Thyroid gland (tissue), 4 donors: ENCODE results near the gene NSRP1. TPM values are rescaled to one million over a fixed set of nuclear protein-coding genes. Genes with fewer than 3 reads are reported as not detected.
"Not testable (repeated sequence)": the region's sequence is repeated elsewhere in the genome, so short reads cannot be mapped to it uniquely, and the experiment has no call there.

Source experiments
- DNase-seq, 2 donors: peaks; one replicate each; pipeline ENCODE4 v3.0.0-alpha.2; 2019
- H3K27ac ChIP-seq, 3 donors: fragments of 200-600 bp; sonication (generic); 1 replicate in 2 of 3; 2 replicates in 1 of 3; pipeline ENCODE4 v1.5.1; 2016 to 2019; ENCODE audit warnings: mild to moderate bottlenecking in 1 of 3, moderate library complexity in 1 of 3
- H3K27me3 ChIP-seq: fragments of 200-600 bp; sonication (generic); one replicate; pipeline ENCODE4 v1.5.1; 2019
- H3K36me3 ChIP-seq, 2 donors: fragments of 200-600 bp; sonication (generic); one replicate each; pipeline ENCODE4 v1.5.1; 2016 to 2019
- H3K4me1 ChIP-seq, 2 donors: fragments of 200-600 bp; sonication (generic); one replicate each; pipeline ENCODE4 v1.5.1; 2017 to 2019
- H3K4me3 ChIP-seq, 3 donors: fragments of 200-600 bp; sonication (generic); replicated peaks in 1 of 3; 1 replicate in 2 of 3; 2 replicates in 1 of 3; pipeline ENCODE4 v1.5.1; 2016; ENCODE audit warnings: mild to moderate bottlenecking in 1 of 3
- H3K9me3 ChIP-seq: fragments of 200-600 bp; sonication (generic); one replicate; pipeline ENCODE4 v1.5.1; 2017
- CTCF ChIP-seq, 6 experiments: fragments of 200-600 bp in 3 of 6; fragments of 450-650 bp in 3 of 6; sonication (generic) in 3 of 6; IDR thresholded peaks; one replicate each; pipeline ENCODE4 v1.5.1; 2016 to 2019; ENCODE audit warnings: antibody characterized with exemption in 6 of 6, mild to moderate bottlenecking in 2 of 6, inconsistent platforms in 1 of 6, moderate library complexity in 1 of 6
- POLR2A ChIP-seq, 2 donors: fragments of 450-650 bp; IDR thresholded peaks; one replicate each; pipeline ENCODE4 v1.6.1; 2017; ENCODE audit warnings: antibody characterized with exemption in 2 of 2, mild to moderate bottlenecking in 2 of 2, moderate library complexity in 1 of 2
- WGBS, 2 donors: methylation state at CpG; one replicate each; pipeline ENCODE4 v1.1.5; 2017; 5-methylcytosine and 5-hydroxymethylcytosine counted together
- intact Hi-C: fragments of 100-400 bp; cut with DNase I; formaldehyde crosslinking; loops from one replicate; pipeline ENCODE4 v1.15.1; 2023
- total RNA-seq, 4 donors: library from RNA; depleted of rRNA; stranded (reverse); fragments of >200 nt; gene quantifications; one replicate each; pipeline ENCODE4 v1.2.3, GENCODE V29; 2016

Gene NSRP1
- total RNA-seq, 4 donors from 2014 or later: 21.3 to 33.3 (median 25.5) TPM

- intact Hi-C loops: no loop called here
- H3K36me3 ChIP-seq: peaks cover 0 to 8% of the 10 kb centered on the region in 2 donors
- DNase-seq: no peak
- H3K9me3 ChIP-seq: no peaks in the 10 kb centered on the region
- H3K4me1 ChIP-seq: peaks cover 7 to 21% of the 10 kb centered on the region in 2 donors
- peak overlapping the region in 1 of 3 donors; percentile 60 for H3K4me3 ChIP-seq
- no peak for TF ChIP-seq CTCF (IDR thresholded peaks at IDR 0.05)
- no peak for TF ChIP-seq POLR2A (IDR thresholded peaks at IDR 0.05)
- 52 to 53% methylated on average over 5 of the region's 5 CpGs for WGBS, 2 donors
- H3K27ac ChIP-seq: peak overlapping the region in 2 of 3 donors; percentile 95 to 96
- no peaks in the 10 kb centered on the region for H3K27me3 ChIP-seq
These were observed 1.1 kb downstream of the NSRP1 start for GRCh38 chr17:30117675-30118081.

DNA sequence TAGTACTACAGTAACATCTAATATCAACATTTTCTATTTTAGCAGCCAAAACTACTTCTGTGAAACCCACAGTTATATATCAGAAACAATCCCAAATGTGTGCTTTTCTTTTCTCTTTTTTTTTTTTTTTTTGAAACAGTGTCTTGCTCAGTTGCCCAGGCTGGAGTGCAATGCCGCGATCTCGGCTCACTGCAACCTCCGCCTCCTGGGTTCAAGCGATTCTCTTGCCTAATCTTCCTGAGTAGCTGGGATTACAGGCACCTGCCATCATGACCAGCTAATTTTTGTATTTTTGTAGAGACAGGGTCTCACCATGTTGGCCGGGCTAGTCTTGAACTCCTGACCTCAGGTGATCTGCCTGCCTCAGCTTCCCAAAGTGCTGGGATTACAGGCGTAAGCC is 2.0 kb downstream of the NSRP1 start:
- H3K9me3 ChIP-seq, H3K4me3 ChIP-seq, DNase-seq, H3K27me3 ChIP-seq, H3K27ac ChIP-seq, intact Hi-C loops, H3K36me3 ChIP-seq: not testable (repeated sequence)
- peaks cover 7 to 21% of the 10 kb centered on the region in 2 donors for H3K4me1 ChIP-seq
- 95 to 96% methylated on average over 7 of the region's 7 CpGs for WGBS, 2 donors

DNA sequence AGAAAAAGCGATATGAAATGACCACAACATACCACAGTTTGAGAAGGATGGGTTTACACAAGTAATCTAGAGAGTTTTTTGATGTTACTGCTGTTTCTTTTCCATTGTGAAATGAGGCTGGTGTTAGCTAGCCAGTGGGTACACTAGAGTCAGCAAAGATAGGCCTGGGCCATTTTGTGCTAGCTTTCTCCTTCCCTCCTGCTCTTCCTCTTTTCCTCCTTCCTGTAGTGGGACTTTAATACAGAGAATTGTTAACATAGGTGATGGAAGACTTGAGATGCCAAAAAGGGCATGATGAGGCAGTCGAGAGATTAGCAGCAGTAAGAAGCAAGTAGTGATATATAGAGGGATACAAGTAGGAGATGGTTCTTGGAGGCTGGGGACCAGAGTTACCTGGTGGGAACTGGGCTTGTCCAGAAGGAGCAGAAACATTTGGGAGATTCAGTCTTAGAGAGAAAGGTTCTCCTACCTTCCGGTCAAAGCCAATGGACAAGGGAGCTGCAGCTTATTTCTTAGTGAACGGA is 7.7 kb downstream of the NSRP1 start:
- no peaks in the 10 kb centered on the region for H3K9me3 ChIP-seq
- no peak overlapping the region for H3K27ac ChIP-seq
- TF ChIP-seq CTCF (IDR thresholded peaks at IDR 0.05): no peak
- TF ChIP-seq POLR2A (IDR thresholded peaks at IDR 0.05): no peak
- DNase-seq: no peak
- 93 to 95% methylated on average over 4 of the region's 4 CpGs for WGBS, 2 donors
- H3K27me3 ChIP-seq: no peaks in the 10 kb centered on the region
- peaks cover 4 to 6% of the 10 kb centered on the region in 2 donors for H3K4me1 ChIP-seq
- peaks cover 0 to 15% of the 10 kb centered on the region in 2 donors for H3K36me3 ChIP-seq
- H3K4me3 ChIP-seq: no peak overlapping the region
- intact Hi-C loops: no loop called here

DNA sequence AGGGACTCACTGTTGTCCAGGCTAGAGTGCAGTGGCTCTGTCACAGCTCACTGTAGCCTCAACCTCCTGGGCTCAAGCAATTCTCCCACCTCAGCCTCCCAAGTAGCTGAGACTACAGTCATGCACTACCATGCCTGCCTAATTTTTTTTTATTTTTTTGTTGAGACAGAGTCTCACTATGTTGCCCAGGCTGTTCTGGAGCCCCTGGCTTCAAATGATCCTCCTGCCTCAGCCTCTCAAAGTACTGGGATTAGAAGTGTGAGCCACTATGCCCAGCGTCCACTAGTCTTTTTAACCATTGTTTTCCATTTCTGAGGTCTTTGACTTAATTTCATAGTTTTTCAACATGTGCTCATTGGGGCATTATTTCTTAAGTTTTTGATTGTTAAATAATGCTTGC is 13.5 kb downstream of the NSRP1 start:
- no peaks in the 10 kb centered on the region for H3K27me3 ChIP-seq
- no peaks in the 10 kb centered on the region for H3K9me3 ChIP-seq
- H3K4me1 ChIP-seq: peaks cover 0 to 4% of the 10 kb centered on the region in 2 donors
- H3K36me3 ChIP-seq: peaks cover 0 to 11% of the 10 kb centered on the region in 2 donors
- TF ChIP-seq POLR2A (IDR thresholded peaks at IDR 0.05) (no peak), CTCF (IDR thresholded peaks at IDR 0.05) (no peak)
- 91 to 92% methylated on average over 1 of the region's 1 CpG for WGBS, 2 donors
- intact Hi-C loops: no loop called here
- no peak overlapping the region for H3K4me3 ChIP-seq
- DNase-seq: no peak
- H3K27ac ChIP-seq: no peak overlapping the region

DNA sequence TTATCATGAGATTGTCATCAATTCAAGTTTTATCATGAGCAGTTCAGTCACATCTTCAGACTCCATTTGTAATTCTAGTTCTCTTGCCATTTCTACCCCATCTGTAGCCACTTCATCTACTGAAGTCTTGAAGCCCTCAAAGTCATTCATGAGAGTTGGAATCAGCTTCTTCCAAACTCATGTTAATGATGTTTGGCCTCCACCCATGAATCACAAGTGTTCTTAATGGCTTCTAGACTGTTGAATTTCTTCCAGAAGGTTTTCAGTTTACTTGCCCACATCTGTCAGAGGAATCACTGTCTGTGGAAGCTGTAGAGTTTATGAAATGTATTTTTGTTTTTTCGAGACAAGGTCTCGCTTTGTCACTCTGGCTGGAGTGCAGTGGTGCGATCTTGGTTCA is 16.0 kb downstream of the NSRP1 start:
- no peaks in the 10 kb centered on the region for H3K9me3 ChIP-seq
- TF ChIP-seq POLR2A (IDR thresholded peaks at IDR 0.05) (no peak), CTCF (IDR thresholded peaks at IDR 0.05) (no peak)
- no peaks in the 10 kb centered on the region for H3K4me1 ChIP-seq
- 99% methylated on average over 3 of the region's 3 CpGs for WGBS, 2 donors
- H3K27me3 ChIP-seq: no peaks in the 10 kb centered on the region
- H3K27ac ChIP-seq: no peak overlapping the region
- H3K4me3 ChIP-seq: no peak overlapping the region
- peaks cover 0 to 11% of the 10 kb centered on the region in 2 donors for H3K36me3 ChIP-seq
- no peak for DNase-seq
- intact Hi-C loops: no loop called here
